ENCODE data around the gene ZCWPW1.

DNA sequence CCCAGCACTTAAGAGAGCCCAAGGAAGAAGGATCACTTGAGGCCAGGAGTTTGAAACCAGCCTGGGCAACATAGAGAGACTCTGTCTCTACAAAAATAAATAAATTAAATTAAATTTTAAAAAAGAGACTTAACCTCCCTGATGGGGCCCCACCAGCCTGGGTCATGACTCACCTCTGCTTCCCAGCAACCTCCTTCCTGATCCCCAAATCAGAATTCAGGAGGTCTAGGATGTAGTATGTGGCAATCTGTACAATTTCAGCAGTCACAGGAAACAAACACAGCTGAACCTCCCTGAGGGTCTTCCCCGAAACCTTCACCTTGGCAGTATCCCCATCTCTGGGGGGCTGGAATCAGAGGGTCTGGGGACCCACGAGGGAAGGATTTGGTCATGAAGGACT is 17.5 kb upstream of the ZCWPW1 start:
- no peak for TF ChIP-seq EZH2 (IDR thresholded peaks at IDR 0.05; ENCODE audit: low read length, missing control alignments)
- TF ChIP-seq, protein P1, sequence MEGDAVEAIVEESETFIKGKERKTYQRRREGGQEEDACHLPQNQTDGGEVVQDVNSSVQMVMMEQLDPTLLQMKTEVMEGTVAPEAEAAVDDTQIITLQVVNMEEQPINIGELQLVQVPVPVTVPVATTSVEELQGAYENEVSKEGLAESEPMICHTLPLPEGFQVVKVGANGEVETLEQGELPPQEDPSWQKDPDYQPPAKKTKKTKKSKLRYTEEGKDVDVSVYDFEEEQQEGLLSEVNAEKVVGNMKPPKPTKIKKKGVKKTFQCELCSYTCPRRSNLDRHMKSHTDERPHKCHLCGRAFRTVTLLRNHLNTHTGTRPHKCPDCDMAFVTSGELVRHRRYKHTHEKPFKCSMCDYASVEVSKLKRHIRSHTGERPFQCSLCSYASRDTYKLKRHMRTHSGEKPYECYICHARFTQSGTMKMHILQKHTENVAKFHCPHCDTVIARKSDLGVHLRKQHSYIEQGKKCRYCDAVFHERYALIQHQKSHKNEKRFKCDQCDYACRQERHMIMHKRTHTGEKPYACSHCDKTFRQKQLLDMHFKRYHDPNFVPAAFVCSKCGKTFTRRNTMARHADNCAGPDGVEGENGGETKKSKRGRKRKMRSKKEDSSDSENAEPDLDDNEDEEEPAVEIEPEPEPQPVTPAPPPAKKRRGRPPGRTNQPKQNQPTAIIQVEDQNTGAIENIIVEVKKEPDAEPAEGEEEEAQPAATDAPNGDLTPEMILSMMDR (conservative IDR thresholded peaks at IDR 0.05 in 1 of 2, IDR thresholded peaks at IDR 0.05 in 1 of 2; ENCODE audit: low read depth in 1 of 2, low read length in 2 of 2) = no peak
